HepG2 (cell line): ENCODE measurements around the gene YIPF2. TPM values are rescaled to one million over a fixed set of nuclear protein-coding genes. Genes with fewer than 3 reads are reported as not detected.

ENCODE experiments used
- ATAC-seq: fragments of 200-7000 bp; cut with Tn5 transposase; 3 replicates; pipeline ENCODE4 v1.9.1; 2020; ENCODE audit warnings: mild to moderate bottlenecking, moderate library complexity
- BruUV-seq: library from RNA; stranded (reverse); fragments of 400-500 nt; replicated peaks from 2 replicates; lab custom pipeline; 2021; lab: Mats Ljungman, UMichigan
- CTCF ChIA-PET: fragments of 300-600 bp; formaldehyde crosslinking; extraction: SDS; loops from one replicate; lab custom pipeline; 2021; ENCODE audit warnings: low total read pairs, inconsistent platforms, low intra/inter-chr PET ratio; lab: Yijun Ruan, JAX
- POLR2A ChIA-PET: fragments of 350-600 bp; sonication (Branson Sonifier 250); formaldehyde crosslinking; loops from one replicate; lab custom pipeline; 2020; ENCODE audit warnings: antibody characterized with exemption, inconsistent platforms; lab: Yijun Ruan, JAX
- DNase-seq: peaks from one replicate; pipeline ENCODE4 v3.0.0-alpha.2; 2015; ENCODE audit warnings: low spot score
- FAIRE-seq: peaks from 3 replicates; lab custom pipeline; 2011; peaks lifted over from hg19 to GRCh38; lab: Jason Lieb, UNC
- H2AFZ ChIP-seq: one replicate; pipeline ENCODE4 v1.6.1; 2011; ENCODE audit warnings: low read length, inconsistent platforms
- H3K27ac ChIP-seq: fragments of 300-600 bp; 3 replicates; pipeline ENCODE4 v1.8.0; 2011; ENCODE audit warnings: mixed run types, mild to moderate bottlenecking, mixed read lengths, low read length, inconsistent platforms; ENCODE audit not compliant: insufficient read depth; ENCODE audit errors: extremely low read length
- H3K27me3 ChIP-seq, 2 experiments: fragments of 200-600 bp in 1 of 2; 2 replicates in 1 of 2; 3 replicates in 1 of 2; pipeline versions ENCODE4 v1.6.0 to v1.8.0; 2011; ENCODE audit warnings: low read length in 2 of 2, mild to moderate bottlenecking in 2 of 2, moderate library complexity in 2 of 2, inconsistent platforms in 1 of 2; ENCODE audit not compliant: insufficient read depth in 2 of 2, control insufficient read depth in 1 of 2
- H3K36me3 ChIP-seq, 2 experiments: fragments of 200-600 bp in 1 of 2; replicated peaks in 1 of 2; 2 replicates in 1 of 2; 3 replicates in 1 of 2; pipeline versions ENCODE4 v1.5.1 to v1.8.0; 2011; ENCODE audit warnings: low read length in 2 of 2, inconsistent platforms in 1 of 2; ENCODE audit not compliant: insufficient read depth in 2 of 2, control insufficient read depth in 1 of 2
- H3K4me1 ChIP-seq: 2 replicates; pipeline ENCODE4 v1.5.1; 2012; ENCODE audit warnings: low read length, inconsistent platforms; ENCODE audit not compliant: insufficient read depth
- H3K4me2 ChIP-seq: 2 replicates; pipeline ENCODE4 v1.6.0; 2011; ENCODE audit warnings: low read depth, low read length, inconsistent platforms
- H3K4me3 ChIP-seq, 3 experiments: fragments of 200-600 bp in 1 of 3; sonication (generic), shearing (Covaris generic) in 1 of 3; replicated peaks in 1 of 3; 2 replicates each; pipeline ENCODE4 v1.5.1; 2011 to 2016; ENCODE audit warnings: low read length in 3 of 3, inconsistent platforms in 2 of 3, low read depth in 2 of 3, mild to moderate bottlenecking in 2 of 3, control low read depth in 1 of 3, mixed read lengths in 1 of 3; ENCODE audit not compliant: insufficient read depth in 1 of 3
- H3K79me2 ChIP-seq: one replicate; pipeline ENCODE4 v1.6.1; 2011; ENCODE audit warnings: low read length, inconsistent platforms; ENCODE audit not compliant: insufficient read depth
- H3K9ac ChIP-seq: 2 replicates; pipeline ENCODE4 v1.6.0; 2011; ENCODE audit warnings: mild to moderate bottlenecking, low read depth, low read length, inconsistent platforms; ENCODE audit not compliant: insufficient read depth
- H3K9me3 ChIP-seq: 2 replicates; pipeline ENCODE4 v1.5.1; 2012; ENCODE audit warnings: mild to moderate bottlenecking, low read length
- H4K20me1 ChIP-seq: 2 replicates; pipeline ENCODE4 v1.6.0; 2011; ENCODE audit warnings: inconsistent platforms, mild to moderate bottlenecking, low read length, moderate library complexity; ENCODE audit not compliant: insufficient read depth
- CREBL2 ChIP-seq: sonication (generic); formaldehyde crosslinking; IDR thresholded peaks from 2 replicates; pipeline ENCODE4 v1.8.1; 2023; ENCODE audit warnings: missing genetic modification reagents, mild to moderate bottlenecking, borderline replicate concordance
- DBP ChIP-seq: sonication (generic); formaldehyde crosslinking; IDR thresholded peaks from 2 replicates; pipeline ENCODE4 v1.4.0; 2020; ENCODE audit warnings: missing genetic modification reagents; ENCODE audit errors: not compliant biosample characterization
- ERF ChIP-seq: IDR thresholded peaks from 2 replicates; pipeline ENCODE4 v1.6.1; 2018; ENCODE audit warnings: missing biosample characterization, missing genetic modification reagents
- FOXA1 ChIP-seq, 2 experiments: fragments of 450-650 bp in 1 of 2; sonication (generic) in 1 of 2; formaldehyde crosslinking in 1 of 2; IDR thresholded peaks; 2 replicates each; pipeline versions ENCODE4 v1.4.0 to v1.6.1; 2016 to 2020; ENCODE audit warnings: missing genetic modification reagents in 1 of 2
- MXD3 ChIP-seq: IDR thresholded peaks from 2 replicates; pipeline ENCODE4 v1.6.1; 2016; ENCODE audit warnings: mild to moderate bottlenecking, missing biosample characterization, missing genetic modification reagents
- MYPOP ChIP-seq: sonication (generic); formaldehyde crosslinking; IDR thresholded peaks from 2 replicates; pipeline ENCODE4 v1.8.1; 2023; ENCODE audit warnings: mild to moderate bottlenecking, moderate library complexity, missing genetic modification reagents
- PRDM10 ChIP-seq: sonication (generic); formaldehyde crosslinking; IDR thresholded peaks from 2 replicates; pipeline ENCODE4 v1.4.0; 2020; ENCODE audit warnings: low read depth, missing genetic modification reagents
- SIN3A ChIP-seq: IDR thresholded peaks from 2 replicates; pipeline ENCODE4 v1.6.1; 2011; ENCODE audit warnings: low read depth, mild to moderate bottlenecking, control low read depth, low read length, borderline replicate concordance
- TERF1 ChIP-seq: sonication (generic); formaldehyde crosslinking; IDR thresholded peaks from 2 replicates; pipeline ENCODE4 v1.8.0; 2022; ENCODE audit warnings: mild to moderate bottlenecking, missing genetic modification reagents, moderate library complexity
- ZNF354B ChIP-seq: sonication (generic); formaldehyde crosslinking; IDR thresholded peaks from 2 replicates; pipeline ENCODE4 v1.8.0; 2022; ENCODE audit warnings: mild to moderate bottlenecking, missing genetic modification reagents
- ZNF552 ChIP-seq: sonication (generic); formaldehyde crosslinking; IDR thresholded peaks from 2 replicates; pipeline ENCODE4 v1.9.0; 2022; ENCODE audit warnings: missing genetic modification reagents, mild to moderate bottlenecking, borderline replicate concordance
- ZNF850 ChIP-seq: sonication (generic); formaldehyde crosslinking; conservative IDR thresholded peaks from 2 replicates; pipeline ENCODE4 v1.9.0; 2021; ENCODE audit warnings: mild to moderate bottlenecking, missing genetic modification reagents
- WGBS: methylation state at CpG from one replicate; pipeline ENCODE4 v1.1.6; 2017; ENCODE audit warnings: low lambda C conversion rate; 5-methylcytosine and 5-hydroxymethylcytosine counted together
- in situ Hi-C: cut with HindIII; loops from 2 replicates; pipeline ENCODE4 v1.10.0; 2017; ENCODE audit warnings: low pct_unique_long_range_greater_than_20kb; ENCODE audit not compliant: extremely low pct_ligation_motif_present
- intact Hi-C: fragments of 100-400 bp; cut with micrococcal nuclease; formaldehyde crosslinking; loops from one replicate; pipeline ENCODE4 v1.10.0; 2022; ENCODE audit not compliant: unreplicated experiment
- polyA plus RNA-seq, 8 experiments: library from polyadenylated mRNA; depleted of rRNA in 3 of 8; stranded (reverse) in 7 of 8; unstranded in 1 of 8; fragments of >200 nt; fragmentation: Illumina TruSeq in 4 of 8; extraction: Trizol in 4 of 8; gene quantifications; 2 replicates each; pipeline versions ENCODE4 v1.2.1 to v1.2.3, GENCODE V29; 2011 to 2016; ENCODE audit warnings: low read depth in 4 of 8, missing spikeins in 1 of 8, mixed read lengths in 1 of 8; ENCODE audit not compliant: insufficient read depth in 1 of 8
- total RNA-seq, 5 experiments: library from RNA; depleted of rRNA; stranded (reverse); fragments of >200 nt; fragmentation: Illumina TruSeq; extraction: Trizol; gene quantifications; 2 replicates each; pipeline ENCODE4 v1.2.3, GENCODE V29; 2016; ENCODE audit warnings: low read depth in 1 of 5

The YIPF2 gene
- total and polyA plus RNA-seq, 2 of the 13 experiments (the other 11 are each of a cell fraction or from before 2014, with no cell fraction given): 37.3 to 53.2 TPM

- TF ChIP-seq PRDM10 (CRISPR knock-in tag) (no peak), DBP (peak; percentile 16)
Measured at GRCh38 chr19:10929402-10929794, 959 bp upstream of the YIPF2 start (continued).

- peaks cover 11 to 17% of the 10 kb centered on the region in 2 experiments; a peak in 4 of 5 replicates for H3K36me3 ChIP-seq
- peak overlapping the region; percentile 90 to 99 (median 96) for H3K4me3 ChIP-seq
- intact Hi-C loops (loop anchor here (10.0 kb wide), 1 partner anchor 53 kb away; the partner anchor contains the start of gene CARM1), in situ Hi-C loops (no loop called here)
- H4K20me1 ChIP-seq: no peaks in the 10 kb centered on the region
- ATAC-seq (peak; percentile 50), FAIRE-seq (no peak), DNase-seq (no peak)
- ChIA-PET CTCF (no interaction called here), POLR2A (interaction anchor here (0.6 to 1.3 kb wide), 3 partner anchors 9 to 59 kb away, joined by 3 read pairs; no protein-coding TSS in a partner anchor)
- peaks cover 31% of the 10 kb centered on the region for H3K79me2 ChIP-seq
- H3K4me2 ChIP-seq: peak overlapping the region; percentile 77
- H3K9me3 ChIP-seq: no peaks in the 10 kb centered on the region
- WGBS: 0% methylated on average over 1 of the region's 47 CpGs
- H3K4me1 ChIP-seq: peaks cover 24% of the 10 kb centered on the region
- peak overlapping the region; percentile 83 for H3K27ac ChIP-seq
- peak overlapping the region; percentile 93 for H3K9ac ChIP-seq
- H3K27me3 ChIP-seq: no peaks in the 10 kb centered on the region; a peak in 1 of 5 replicates
- TSS peak; percentile 63 for BruUV-seq
- no peak overlapping the region for H2AFZ ChIP-seq
- TF ChIP-seq ZNF354B (CRISPR knock-in tag) (0 out of 2 replicates have a peak, but pooled peaks have one; percentile 34), ERF (peak; percentile 4; the same call in 1 of the 2 replicates), MYPOP (CRISPR knock-in tag) (0 out of 2 replicates have a peak, but pooled peaks have one; percentile 0), SIN3A (0 out of 2 replicates have a peak, but pooled peaks have one; percentile 36), ZNF850 (0 out of 2 replicates have a peak, but pooled peaks have one; percentile 7), FOXA1 (IDR thresholded peaks at IDR 0.05) (no peak), FOXA1 (CRISPR knock-in tag; IDR thresholded peaks at IDR 0.05) (no peak), TERF1 (CRISPR knock-in tag) (0 out of 2 replicates have a peak, but pooled peaks have one; percentile 53), ZNF552 (CRISPR knock-in tag) (no peak), CREBL2 (no peak), MXD3 (CRISPR knock-in tag) (0 out of 2 replicates have a peak, but pooled peaks have one; percentile 44)
Measured at GRCh38 chr19:10927730-10928562, 493 bp downstream of the YIPF2 start.
